ENCODE data around the gene NRGN. TPM values are rescaled to one million over a fixed set of nuclear protein-coding genes. Genes with fewer than 3 reads are reported as not detected.

NRGN gene
- polyA plus RNA-seq, 3 donors: 1.2 to 17.0 (median 5.3) TPM

GRCh38 chr11:124753624-124754023, 13.9 kb downstream of the NRGN start:
- no peak overlapping the region for H3K27ac ChIP-seq (ENCODE audit: low read depth, low read length)
- WGBS, 3 donors: 88 to 92% (median 88%) methylated on average over 7 of the region's 7 CpGs

GRCh38 chr11:124754309-124754708, 14.6 kb downstream of the NRGN start:
- H3K27ac ChIP-seq (ENCODE audit: low read depth, low read length): no peak overlapping the region
- WGBS, 3 donors: 75 to 77% (median 76%) methylated on average over 4 of the region's 4 CpGs

GRCh38 chr11:124754710-124755109, 15.0 kb downstream of the NRGN start:
- WGBS, 3 donors: 70 to 75% (median 70%) methylated on average over 6 of the region's 6 CpGs
- H3K27ac ChIP-seq (ENCODE audit: low read depth, low read length): no peak overlapping the region

GRCh38 chr11:124756033-124756752, 16.5 kb downstream of the NRGN start:
- 34 to 60% (median 59%) methylated on average over 9 of the region's 9 CpGs for WGBS, 3 donors
- H3K27ac ChIP-seq (ENCODE audit: low read depth, low read length): no peak overlapping the region

- 39 to 64% (median 62%) methylated on average over 6 of the region's 6 CpGs for WGBS, 3 donors
- H3K27ac ChIP-seq (ENCODE audit: low read depth, low read length): no peak overlapping the region
Observed at GRCh38 chr11:124756753-124757227, 17.0 kb downstream of the NRGN start.

- H3K27ac ChIP-seq (ENCODE audit: low read depth, low read length): no peak overlapping the region
- WGBS, 3 donors: 62 to 74% (median 67%) methylated on average over 3 of the region's 3 CpGs
Observed at GRCh38 chr11:124757320-124757719, 17.6 kb downstream of the NRGN start.

- no peak overlapping the region for H3K27ac ChIP-seq (ENCODE audit: low read depth, low read length)
- WGBS, 3 donors: 5 to 12% (median 8%) methylated on average over 53 of the region's 53 CpGs
Observed at GRCh38 chr11:124758355-124759265, 18.9 kb downstream of the NRGN start.

- H3K27ac ChIP-seq (ENCODE audit: low read depth, low read length): no peak overlapping the region
- WGBS, 3 donors: 14 to 19% (median 15%) methylated on average over 51 to 52 of the region's 52 CpGs
Observed at GRCh38 chr11:124759266-124760204, 19.8 kb downstream of the NRGN start.

- 10 to 21% (median 20%) methylated on average over 24 to 25 of the region's 25 CpGs for WGBS, 3 donors
- no peak overlapping the region for H3K27ac ChIP-seq (ENCODE audit: low read depth, low read length)
Observed at GRCh38 chr11:124760205-124760652, 20.5 kb downstream of the NRGN start.

GRCh38 chr11:124760806-124761205, 21.1 kb downstream of the NRGN start:
- WGBS, 3 donors: 59 to 68% (median 63%) methylated on average over 3 of the region's 3 CpGs
- no peak overlapping the region for H3K27ac ChIP-seq (ENCODE audit: low read depth, low read length)

- WGBS, 3 donors: 9 to 22% (median 12%) methylated on average over 23 to 25 of the region's 25 CpGs
Observed at GRCh38 chr11:124761301-124762104, 21.8 kb downstream of the NRGN start.

GRCh38 chr11:124762105-124762623, 22.4 kb downstream of the NRGN start, which contains the start of gene ESAM:
TSS of gene ESAM (minus strand) at chr11:124762290. CDS start at chr11:124762154, 136 bp downstream.
- 0 to 1% (median 1%) methylated on average over 47 to 55 of the region's 55 CpGs for WGBS, 3 donors
- peak within 1 kb of the TSS; percentile 29 for H3K27ac ChIP-seq (ENCODE audit: low read depth, low read length)

More at GRCh38 chr11:124761301-124762104, 21.8 kb downstream of the NRGN start:
- peak overlapping the region; percentile 29 for H3K27ac ChIP-seq (ENCODE audit: low read depth, low read length)

- H3K27ac ChIP-seq (ENCODE audit: low read depth, low read length): no peak overlapping the region
- WGBS, 3 donors: 0 to 2% (median 0%) methylated on average over 40 to 45 of the region's 45 CpGs
Observed at GRCh38 chr11:124762624-124763155, 22.9 kb downstream of the NRGN start.

GRCh38 chr11:124763156-124763947, 23.6 kb downstream of the NRGN start:
- WGBS, 3 donors: 2 to 8% (median 8%) methylated on average over 21 of the region's 21 CpGs
- H3K27ac ChIP-seq (ENCODE audit: low read depth, low read length): no peak overlapping the region

- H3K27ac ChIP-seq (ENCODE audit: low read depth, low read length): no peak overlapping the region
- 97 to 99% (median 98%) methylated on average over 2 of the region's 2 CpGs for WGBS, 3 donors
Observed at GRCh38 chr11:124766156-124766555, 26.4 kb downstream of the NRGN start.

- no peak overlapping the region for H3K27ac ChIP-seq (ENCODE audit: low read depth, low read length)
- 57 to 92% (median 81%) methylated on average over 8 of the region's 8 CpGs for WGBS, 3 donors
Observed at GRCh38 chr11:124768914-124769313, 29.2 kb downstream of the NRGN start.

Measured in adipose tissue (tissue), 3 donors.